ENCODE measurements around the gene EIF5A2. TPM values are rescaled to one million over a fixed set of nuclear protein-coding genes. Genes with fewer than 3 reads are reported as not detected.
"Not testable (repeated sequence)": the region's sequence is repeated elsewhere in the genome, so short reads cannot be mapped to it uniquely, and the experiment has no call there.

Gene EIF5A2
- total RNA-seq, 1 donor from 2014 or later, result 6.7 TPM

- no peak overlapping the region for H3K4me3 ChIP-seq
- intact Hi-C loops (cut with DNase I), result no loop called here
- no peak overlapping the region for H3K27ac ChIP-seq
- no peaks in the 10 kb centered on the region for H3K36me3 ChIP-seq
- H3K9me3 ChIP-seq, result no peaks in the 10 kb centered on the region
- no peak for ATAC-seq
- H3K4me1 ChIP-seq, result no peaks in the 10 kb centered on the region
- no peaks in the 10 kb centered on the region for H3K27me3 ChIP-seq (ENCODE audit: low read depth)
- no peak for DNase-seq
- no peak for TF ChIP-seq CTCF (IDR thresholded peaks at IDR 0.05)
These were observed 11.7 kb downstream of the EIF5A2 start for GRCh38 chr3:170896781-170897180.

GRCh38 chr3:170896333-170896732, 12.1 kb downstream of the EIF5A2 start:
- H3K27ac ChIP-seq; H3K9me3 ChIP-seq; H3K27me3 ChIP-seq (ENCODE audit: low read depth); ATAC-seq; H3K4me3 ChIP-seq; H3K4me1 ChIP-seq; DNase-seq; intact Hi-C loops (cut with DNase I); H3K36me3 ChIP-seq: not testable (repeated sequence)

- DNase-seq, result no peak
- H3K4me3 ChIP-seq, result no peak overlapping the region
- ATAC-seq, result no peak
- intact Hi-C loops (cut with DNase I), result no loop called here
- no peak overlapping the region for H3K27ac ChIP-seq
- TF ChIP-seq CTCF (IDR thresholded peaks at IDR 0.05), result no peak
- H3K9me3 ChIP-seq, result no peaks in the 10 kb centered on the region
- H3K36me3 ChIP-seq, result no peaks in the 10 kb centered on the region
- H3K4me1 ChIP-seq, result no peaks in the 10 kb centered on the region
- H3K27me3 ChIP-seq (ENCODE audit: low read depth), result no peaks in the 10 kb centered on the region
These were observed 14.5 kb downstream of the EIF5A2 start for GRCh38 chr3:170893895-170894294.

GRCh38 chr3:170889630-170890029, 18.8 kb downstream of the EIF5A2 start:
- no peak for ATAC-seq
- no peak for TF ChIP-seq CTCF (IDR thresholded peaks at IDR 0.05)
- Histone ChIP-seq H3K27me3 (ENCODE audit: low read depth) (no peaks in the 10 kb centered on the region), H3K9me3 (no peaks in the 10 kb centered on the region), H3K27ac (no peak overlapping the region), H3K36me3 (no peaks in the 10 kb centered on the region), H3K4me3 (no peak overlapping the region), H3K4me1 (no peaks in the 10 kb centered on the region)
- intact Hi-C loops (cut with DNase I), result no loop called here
- no peak for DNase-seq

GRCh38 chr3:170889132-170889531, 19.3 kb downstream of the EIF5A2 start:
- H3K36me3 ChIP-seq, result no peaks in the 10 kb centered on the region
- intact Hi-C loops (cut with DNase I), result no loop called here
- no peak overlapping the region for H3K27ac ChIP-seq
- DNase-seq, result no peak
- no peaks in the 10 kb centered on the region for H3K4me1 ChIP-seq
- H3K4me3 ChIP-seq, result no peak overlapping the region
- H3K27me3 ChIP-seq (ENCODE audit: low read depth), result no peaks in the 10 kb centered on the region
- TF ChIP-seq CTCF (IDR thresholded peaks at IDR 0.05), result no peak
- no peaks in the 10 kb centered on the region for H3K9me3 ChIP-seq
- ATAC-seq, result no peak

- DNase-seq; intact Hi-C loops (cut with DNase I); ATAC-seq; H3K4me1 ChIP-seq; H3K36me3 ChIP-seq; H3K27ac ChIP-seq; H3K4me3 ChIP-seq; H3K9me3 ChIP-seq; H3K27me3 ChIP-seq (ENCODE audit: low read depth): not testable (repeated sequence)
These were observed 24.1 kb downstream of the EIF5A2 start for GRCh38 chr3:170884109-170884930.

GRCh38 chr3:170878688-170879087, 29.7 kb downstream of the EIF5A2 start:
- intact Hi-C loops (cut with DNase I); H3K27ac ChIP-seq; H3K27me3 ChIP-seq (ENCODE audit: low read depth); H3K4me1 ChIP-seq; H3K4me3 ChIP-seq; DNase-seq; H3K36me3 ChIP-seq; H3K9me3 ChIP-seq; ATAC-seq: not testable (repeated sequence)

- H3K4me3 ChIP-seq; ATAC-seq; H3K4me1 ChIP-seq; H3K27ac ChIP-seq; H3K36me3 ChIP-seq; H3K9me3 ChIP-seq; intact Hi-C loops (cut with DNase I); H3K27me3 ChIP-seq (ENCODE audit: low read depth); DNase-seq: not testable (repeated sequence)
These were observed 31.1 kb downstream of the EIF5A2 start for GRCh38 chr3:170877311-170877710.

Measured in lower lobe of right lung (tissue), 2 donors.